Natural killer cell (primary cell): Measurements from ENCODE around the gene CERS1. TPM values are rescaled to one million over a fixed set of nuclear protein-coding genes. Genes with fewer than 3 reads are reported as not detected.

ENCODE experiments used
- ATAC-seq, 3 donors: fragments of 150-1000 bp in 2 of 3; fragments of 200-7000 bp in 1 of 3; cut with Tn5 transposase; 1 replicate in 1 of 3; 2 replicates in 2 of 3; pipeline ENCODE4 v1.10.0; 2021; ENCODE audit warnings: mild to moderate bottlenecking in 2 of 3, moderate library complexity in 2 of 3
- DNase-seq, 2 donors: peaks; one replicate each; pipeline versions ENCODE4 v3.0.0 to v3.0.0-alpha.2; 2013 to 2021; ENCODE audit warnings: mixed read lengths in 1 of 2
- H3K27ac ChIP-seq: one replicate; pipeline ENCODE4 v1.5.1; 2013; ENCODE audit warnings: mild to moderate bottlenecking, low read length
- H3K27me3 ChIP-seq: one replicate; pipeline ENCODE4 v1.6.1; 2013; ENCODE audit warnings: low read length; ENCODE audit not compliant: control insufficient read depth, insufficient read depth
- H3K36me3 ChIP-seq: one replicate; pipeline ENCODE4 v1.6.1; 2013; ENCODE audit warnings: low read length; ENCODE audit not compliant: control insufficient read depth, insufficient read depth
- H3K4me1 ChIP-seq: one replicate; pipeline ENCODE4 v1.6.1; 2013; ENCODE audit warnings: low read length; ENCODE audit not compliant: control insufficient read depth, insufficient read depth
- H3K4me3 ChIP-seq: one replicate; pipeline ENCODE4 v1.5.1; 2013; ENCODE audit warnings: low read length
- H3K9me3 ChIP-seq: one replicate; pipeline ENCODE4 v1.6.1; 2013; ENCODE audit warnings: low read length; ENCODE audit not compliant: control insufficient read depth, insufficient read depth
- H3K27ac Mint-ChIP-seq, 2 donors: one replicate each; pipeline ENCODE4 v1.8.0; 2022; ENCODE audit warnings: mild to moderate bottlenecking in 2 of 2, mixed read lengths in 2 of 2, moderate library complexity in 1 of 2
- H3K27me3 Mint-ChIP-seq, 2 donors: one replicate each; pipeline ENCODE4 v1.8.0; 2022; ENCODE audit warnings: low read depth in 2 of 2, mixed read lengths in 2 of 2
- H3K36me3 Mint-ChIP-seq: one replicate; pipeline ENCODE4 v1.8.0; 2022; ENCODE audit warnings: mixed read lengths
- H3K4me1 Mint-ChIP-seq, 2 donors: one replicate each; pipeline ENCODE4 v1.8.0; 2022; ENCODE audit warnings: mixed read lengths in 2 of 2
- H3K4me3 Mint-ChIP-seq: one replicate; pipeline ENCODE4 v1.8.0; 2022; ENCODE audit warnings: mild to moderate bottlenecking, moderate library complexity, mixed read lengths
- H3K9me3 Mint-ChIP-seq, 2 donors: one replicate each; pipeline ENCODE4 v1.8.0; 2022; ENCODE audit warnings: mixed read lengths in 2 of 2
- CTCF ChIP-seq: fragments of 200-600 bp; IDR thresholded peaks from one replicate; pipeline ENCODE4 v1.8.0; 2022; ENCODE audit warnings: antibody characterized with exemption
- WGBS: methylation state at CpG from one replicate; pipeline ENCODE4 v1.1.7; 2013; ENCODE audit warnings: missing lambda C conversion rate; ENCODE audit not compliant: insufficient coverage; 5-methylcytosine and 5-hydroxymethylcytosine counted together
- intact Hi-C: fragments of 100-400 bp; cut with micrococcal nuclease; formaldehyde crosslinking; loops from one replicate; pipeline ENCODE4 v1.14.2; 2022
- total RNA-seq, 4 donors: library from RNA; stranded (reverse); fragments of 120-200 nt in 1 of 4; gene quantifications; one replicate each; pipeline versions ENCODE4 v1.2.3 to v1.2.4, GENCODE V29; 2013 to 2022

CERS1 gene
- total RNA-seq, 3 donors from 2014 or later (not counting 1 experiment from before 2014, with no cell fraction given), result not detected

GRCh38 chr19:18901491-18901890 lies 5.5 kb upstream of the CERS1 start:
- DNase-seq, result no peak
- no peak for ATAC-seq
- WGBS, result 96% methylated on average over 7 of the region's 7 CpGs
- Histone ChIP-seq H3K27me3 (no peaks in the 10 kb centered on the region), H3K9me3 (no peaks in the 10 kb centered on the region), H3K4me3 (no peak overlapping the region), H3K36me3 (peaks cover 42% of the 10 kb centered on the region), H3K27ac (no peak overlapping the region), H3K4me1 (peaks cover 2% of the 10 kb centered on the region)
- Mint-ChIP-seq H3K27me3 (peaks cover 7 to 10% of the 10 kb centered on the region in 2 donors), H3K27ac (no peak overlapping the region), H3K36me3 (no peaks in the 10 kb centered on the region), H3K4me3 (no peak overlapping the region), H3K4me1 (peaks cover 7 to 9% of the 10 kb centered on the region in 2 donors), H3K9me3 (no peaks in the 10 kb centered on the region)
- intact Hi-C loops, result no loop called here
- TF ChIP-seq CTCF, result no peak

GRCh38 chr19:18900700-18901481 lies 4.9 kb upstream of the CERS1 start:
- WGBS, result 91% methylated on average over 17 of the region's 17 CpGs
- intact Hi-C loops, result no loop called here
- peaks cover 7 to 13% of the 10 kb centered on the region in 2 donors for H3K4me1 Mint-ChIP-seq
- ATAC-seq (no peak), DNase-seq (no peak)
- no peak overlapping the region for H3K4me3 ChIP-seq
- peaks cover 3% of the 10 kb centered on the region for H3K4me1 ChIP-seq
- no peaks in the 10 kb centered on the region for H3K9me3 Mint-ChIP-seq
- H3K36me3 ChIP-seq, result peaks cover 38% of the 10 kb centered on the region
- H3K9me3 ChIP-seq, result no peaks in the 10 kb centered on the region
- H3K4me3 Mint-ChIP-seq, result no peak overlapping the region
- peaks cover 7 to 13% of the 10 kb centered on the region in 2 donors for H3K27me3 Mint-ChIP-seq
- H3K27ac ChIP-seq, result no peak overlapping the region
- H3K27ac Mint-ChIP-seq, result no peak overlapping the region
- no peak for TF ChIP-seq CTCF
- no peaks in the 10 kb centered on the region for H3K36me3 Mint-ChIP-seq
- H3K27me3 ChIP-seq, result no peaks in the 10 kb centered on the region

- Histone ChIP-seq H3K4me1 (peaks cover 8% of the 10 kb centered on the region), H3K36me3 (peaks cover 35% of the 10 kb centered on the region), H3K9me3 (no peaks in the 10 kb centered on the region), H3K4me3 (no peak overlapping the region), H3K27ac (no peak overlapping the region), H3K27me3 (no peaks in the 10 kb centered on the region)
- peaks cover 7 to 13% of the 10 kb centered on the region in 2 donors for H3K4me1 Mint-ChIP-seq
- intact Hi-C loops, result no loop called here
- H3K27ac Mint-ChIP-seq, result no peak overlapping the region
- ATAC-seq (no peak), DNase-seq (no peak)
- 95% methylated on average over 20 of the region's 20 CpGs for WGBS
- H3K27me3 Mint-ChIP-seq, result peaks cover 7 to 13% of the 10 kb centered on the region in 2 donors
- H3K4me3 Mint-ChIP-seq, result no peak overlapping the region
- H3K36me3 Mint-ChIP-seq, result no peaks in the 10 kb centered on the region
- no peaks in the 10 kb centered on the region for H3K9me3 Mint-ChIP-seq
- no peak for TF ChIP-seq CTCF
These were observed 3.9 kb upstream of the CERS1 start for GRCh38 chr19:18899624-18900560.
